ENCODE measurements around the gene PMVK. TPM values are rescaled to one million over a fixed set of nuclear protein-coding genes. Genes with fewer than 3 reads are reported as not detected.

The PMVK gene
- total and polyA plus RNA-seq, 2 donors from 2014 or later, result 42.0 to 132 TPM

DNA sequence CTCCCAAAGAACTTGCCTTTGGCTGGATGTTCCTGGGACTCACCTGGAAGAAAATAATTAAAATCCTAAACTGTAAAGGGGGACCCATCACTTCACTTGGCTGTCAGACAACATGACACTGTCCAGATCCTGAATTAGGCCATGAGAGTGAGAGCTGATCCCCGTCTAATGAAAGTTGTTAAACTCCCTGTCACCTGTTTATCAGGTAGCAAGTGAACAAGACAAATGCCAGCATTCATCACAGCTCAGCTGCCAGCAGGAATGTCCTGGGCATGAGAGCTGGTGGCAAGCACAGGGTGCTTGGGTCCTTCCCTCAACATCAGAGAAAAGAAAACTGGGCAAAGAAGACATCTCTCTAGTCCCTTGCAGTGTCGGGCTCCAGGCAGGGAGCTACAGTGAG is 23.8 kb downstream of the PMVK start:
- Histone ChIP-seq H3K36me3 (ENCODE audit: control insufficient read depth in 2 of 3, insufficient read depth in 3 of 3, low read length in 3 of 3) (no peaks in the 10 kb centered on the region), H3K4me1 (ENCODE audit: control insufficient read depth in 2 of 3, insufficient read depth in 2 of 3, low read depth in 1 of 3, low read length in 3 of 3) (no peaks in the 10 kb centered on the region), H3K9me3 (ENCODE audit: control insufficient read depth in 2 of 3, insufficient read depth in 1 of 3, low read length in 3 of 3) (no peaks in the 10 kb centered on the region), H3K4me3 (ENCODE audit: low read length in 3 of 3) (no peak overlapping the region), H3K9ac (ENCODE audit: low read length in 3 of 3) (no peak overlapping the region), H3K27ac (ENCODE audit: low read depth in 2 of 2, low read length in 2 of 2) (no peak overlapping the region), H3K27me3 (ENCODE audit: control insufficient read depth, insufficient read depth, low read length) (no peaks in the 10 kb centered on the region)
- intact Hi-C loops (cut with DNase I), result no loop called here
- TF ChIP-seq, protein P1, sequence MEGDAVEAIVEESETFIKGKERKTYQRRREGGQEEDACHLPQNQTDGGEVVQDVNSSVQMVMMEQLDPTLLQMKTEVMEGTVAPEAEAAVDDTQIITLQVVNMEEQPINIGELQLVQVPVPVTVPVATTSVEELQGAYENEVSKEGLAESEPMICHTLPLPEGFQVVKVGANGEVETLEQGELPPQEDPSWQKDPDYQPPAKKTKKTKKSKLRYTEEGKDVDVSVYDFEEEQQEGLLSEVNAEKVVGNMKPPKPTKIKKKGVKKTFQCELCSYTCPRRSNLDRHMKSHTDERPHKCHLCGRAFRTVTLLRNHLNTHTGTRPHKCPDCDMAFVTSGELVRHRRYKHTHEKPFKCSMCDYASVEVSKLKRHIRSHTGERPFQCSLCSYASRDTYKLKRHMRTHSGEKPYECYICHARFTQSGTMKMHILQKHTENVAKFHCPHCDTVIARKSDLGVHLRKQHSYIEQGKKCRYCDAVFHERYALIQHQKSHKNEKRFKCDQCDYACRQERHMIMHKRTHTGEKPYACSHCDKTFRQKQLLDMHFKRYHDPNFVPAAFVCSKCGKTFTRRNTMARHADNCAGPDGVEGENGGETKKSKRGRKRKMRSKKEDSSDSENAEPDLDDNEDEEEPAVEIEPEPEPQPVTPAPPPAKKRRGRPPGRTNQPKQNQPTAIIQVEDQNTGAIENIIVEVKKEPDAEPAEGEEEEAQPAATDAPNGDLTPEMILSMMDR (IDR thresholded peaks at IDR 0.05; ENCODE audit: borderline replicate concordance, extremely low read depth, insufficient read depth), result no peak
- DNase-seq, result no peak
- FAIRE-seq, result no peak

DNA sequence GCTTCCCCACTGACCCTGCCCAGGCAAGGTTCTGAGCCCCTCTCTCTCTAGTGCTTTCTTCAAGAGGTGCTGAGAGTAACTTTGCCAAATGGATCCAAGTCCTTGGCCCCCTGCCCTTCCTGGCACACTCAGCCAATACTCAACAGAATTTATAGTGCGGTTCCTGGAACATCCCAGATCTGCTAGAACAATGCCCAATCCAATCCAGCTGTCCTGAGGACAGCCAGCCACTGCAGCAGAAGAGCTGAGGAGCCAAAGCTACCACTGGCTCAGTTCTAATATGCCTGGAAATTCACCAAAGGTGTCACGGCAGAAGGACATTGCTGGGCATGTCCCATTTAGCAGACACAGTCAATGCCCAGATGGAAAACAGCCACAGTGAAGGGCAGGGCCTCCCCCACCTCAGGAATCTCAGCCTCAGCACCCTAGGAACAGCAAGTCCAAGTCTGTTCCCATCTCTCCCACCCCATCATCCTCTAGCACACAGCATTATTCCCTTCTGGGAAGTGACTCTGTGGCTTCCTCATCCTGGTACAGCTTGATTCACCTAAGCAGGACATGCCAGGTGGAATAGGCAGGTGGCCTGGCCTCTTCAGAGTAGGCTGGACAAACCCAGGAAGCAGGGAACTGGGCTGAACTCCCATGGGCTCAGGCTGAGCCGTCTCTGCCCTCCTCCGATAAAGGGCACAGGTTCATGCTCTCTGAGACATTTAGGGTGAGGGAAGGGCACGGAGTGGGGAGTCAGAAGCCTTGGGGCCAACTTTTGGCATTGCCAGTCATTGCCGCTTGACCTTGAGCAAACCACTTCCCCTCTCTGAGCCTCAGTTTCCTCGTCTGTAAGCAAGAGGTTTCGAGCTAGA is 24.6 kb downstream of the PMVK start:
- FAIRE-seq, result no peak
- Histone ChIP-seq H3K9me3 (ENCODE audit: control insufficient read depth in 2 of 3, insufficient read depth in 1 of 3, low read length in 3 of 3) (no peaks in the 10 kb centered on the region), H3K27ac (ENCODE audit: low read depth in 2 of 2, low read length in 2 of 2) (no peak overlapping the region), H3K4me3 (ENCODE audit: low read length in 3 of 3) (no peak overlapping the region), H3K27me3 (ENCODE audit: control insufficient read depth, insufficient read depth, low read length) (no peaks in the 10 kb centered on the region), H3K9ac (ENCODE audit: low read length in 3 of 3) (no peak overlapping the region), H3K4me1 (ENCODE audit: control insufficient read depth in 2 of 3, insufficient read depth in 2 of 3, low read depth in 1 of 3, low read length in 3 of 3) (no peaks in the 10 kb centered on the region), H3K36me3 (ENCODE audit: control insufficient read depth in 2 of 3, insufficient read depth in 3 of 3, low read length in 3 of 3) (no peaks in the 10 kb centered on the region)
- intact Hi-C loops (cut with DNase I), result no loop called here
- no peak for DNase-seq
- TF ChIP-seq, protein P1 (IDR thresholded peaks at IDR 0.05; ENCODE audit: borderline replicate concordance, extremely low read depth, insufficient read depth), result no peak

DNA sequence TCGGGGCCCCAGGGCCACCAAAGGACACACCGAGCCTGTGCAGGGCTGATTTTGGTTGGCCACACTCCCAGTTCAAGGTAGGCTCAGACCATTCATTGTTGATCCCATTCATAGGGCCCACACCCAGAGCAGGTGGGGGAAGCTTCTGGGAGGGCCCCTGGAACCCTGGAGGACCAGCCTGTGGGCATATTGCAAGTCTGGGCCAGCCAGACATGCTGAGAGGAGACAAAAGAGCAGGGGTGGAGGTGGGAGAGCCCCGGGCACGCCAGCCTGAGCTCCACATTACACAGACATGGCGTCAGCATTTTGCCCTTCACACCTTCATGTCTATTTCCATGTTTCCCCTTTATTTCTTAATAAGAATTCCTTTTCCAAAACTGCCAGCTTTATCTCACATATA is 25.7 kb downstream of the PMVK start:
- DNase-seq, result no peak
- FAIRE-seq, result no peak
- intact Hi-C loops (cut with DNase I), result no loop called here
- Histone ChIP-seq H3K9me3 (ENCODE audit: control insufficient read depth in 2 of 3, insufficient read depth in 1 of 3, low read length in 3 of 3) (no peaks in the 10 kb centered on the region), H3K4me3 (ENCODE audit: low read length in 3 of 3) (no peak overlapping the region), H3K4me1 (ENCODE audit: control insufficient read depth in 2 of 3, insufficient read depth in 2 of 3, low read depth in 1 of 3, low read length in 3 of 3) (no peaks in the 10 kb centered on the region), H3K27me3 (ENCODE audit: control insufficient read depth, insufficient read depth, low read length) (no peaks in the 10 kb centered on the region), H3K27ac (ENCODE audit: low read depth in 2 of 2, low read length in 2 of 2) (no peak overlapping the region), H3K9ac (ENCODE audit: low read length in 3 of 3) (no peak overlapping the region), H3K36me3 (ENCODE audit: control insufficient read depth in 2 of 3, insufficient read depth in 3 of 3, low read length in 3 of 3) (no peaks in the 10 kb centered on the region)
- TF ChIP-seq, protein P1 (IDR thresholded peaks at IDR 0.05; ENCODE audit: borderline replicate concordance, extremely low read depth, insufficient read depth), result no peak
